ENCODE data around the gene DGKI.
"Not testable (repeated sequence)": the region's sequence is repeated elsewhere in the genome, so short reads cannot be mapped to it uniquely, and the experiment has no call there.

DGKI gene

DNA sequence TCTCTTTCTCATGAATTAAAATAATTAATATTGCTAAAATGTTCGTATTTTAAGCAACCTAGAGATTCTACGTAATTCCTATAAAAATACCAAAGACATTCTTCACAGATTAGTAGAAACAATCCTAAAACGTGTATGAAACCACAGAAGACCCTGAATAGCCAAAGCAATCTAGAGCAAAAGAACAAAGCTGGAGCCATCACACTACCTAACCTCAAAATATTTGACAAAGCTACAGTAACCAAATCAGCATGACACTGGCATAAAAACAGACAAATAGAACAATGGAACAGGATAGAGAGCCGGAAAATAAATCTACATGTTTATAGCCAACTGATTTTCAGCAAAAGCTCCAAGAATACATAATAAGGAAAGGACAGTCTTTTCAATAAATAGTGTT is 397.8 kb downstream of the DGKI start:
- no peak for DNase-seq

DNA sequence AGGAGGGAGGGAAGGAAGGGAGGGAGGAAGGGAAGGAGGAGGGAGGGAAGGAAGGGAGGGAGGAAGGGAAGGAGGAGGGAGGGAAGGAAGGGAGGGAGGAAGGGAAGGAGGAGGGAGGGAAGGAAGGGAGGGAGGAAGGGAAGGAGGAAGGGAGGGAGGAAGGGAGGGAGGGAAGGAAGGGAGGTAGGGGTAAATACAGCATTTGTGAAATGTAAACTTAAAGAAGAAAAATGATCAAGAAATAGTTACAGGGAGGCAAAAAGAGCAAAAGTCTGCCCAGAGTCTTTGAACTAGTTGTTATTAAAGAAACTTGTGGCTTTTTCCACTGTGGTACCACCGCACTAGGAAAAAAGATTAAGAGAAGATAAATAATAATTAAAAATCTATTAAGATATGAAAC is 398.2 kb downstream of the DGKI start:
- not testable (repeated sequence) for DNase-seq

DNA sequence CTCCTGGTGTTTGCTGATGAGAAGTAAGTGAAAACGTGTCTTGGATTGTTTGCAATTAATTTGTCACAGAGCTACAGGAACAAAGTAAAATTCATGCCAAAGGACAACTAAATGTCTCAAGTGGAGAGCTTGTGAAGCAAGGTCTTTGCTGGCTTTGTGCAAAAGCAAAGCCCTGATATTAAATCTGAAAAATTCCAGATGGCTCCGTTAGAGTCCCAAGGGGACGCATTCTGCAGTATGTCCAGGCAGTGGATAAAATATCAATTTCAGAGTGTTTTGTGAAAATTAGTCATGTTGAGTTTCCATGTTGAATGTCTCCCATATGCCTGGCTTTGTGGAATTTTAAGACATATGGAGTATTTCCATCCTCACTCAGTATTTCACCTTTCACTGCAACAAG is 400.7 kb downstream of the DGKI start:
- DNase-seq, result no peak

DNA sequence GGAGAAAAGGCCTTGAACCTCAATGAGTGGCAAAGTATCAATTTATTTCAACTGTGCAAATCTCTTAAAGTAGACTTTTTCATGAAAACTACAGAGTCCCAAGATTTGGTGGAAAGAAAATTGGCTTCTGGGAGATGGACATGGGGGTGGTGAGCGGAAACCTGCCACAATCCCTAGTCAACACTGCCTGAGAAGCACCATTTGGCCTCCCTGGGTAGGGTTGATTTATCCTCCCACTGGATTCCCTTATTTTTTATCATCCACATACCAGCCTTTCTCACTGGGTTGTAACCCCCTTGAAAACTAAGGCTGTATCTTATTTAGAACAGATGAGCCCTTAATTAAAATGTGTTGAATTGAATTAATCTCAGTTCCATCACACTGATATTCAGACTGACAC is 401.5 kb downstream of the DGKI start:
- DNase-seq, result no peak

DNA sequence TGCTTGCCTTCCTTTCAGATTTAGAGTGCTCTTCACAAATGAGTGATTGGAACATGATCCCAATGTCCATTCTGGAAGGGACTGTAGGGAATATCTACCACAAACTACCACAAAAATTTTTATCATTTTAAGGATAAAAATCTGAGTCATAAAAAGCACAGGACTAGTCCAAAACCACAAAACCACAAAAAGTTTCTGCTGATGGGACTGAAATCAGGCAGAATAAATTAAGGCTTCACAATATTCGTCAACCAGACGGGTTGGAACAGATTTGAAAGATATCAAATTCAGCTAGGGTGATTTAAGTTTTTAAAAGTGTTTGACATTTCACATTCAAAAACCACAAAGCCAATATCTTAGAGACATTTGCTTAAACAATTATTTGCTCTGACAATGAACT is 403.2 kb downstream of the DGKI start:
- peak; percentile 80 for DNase-seq

DNA sequence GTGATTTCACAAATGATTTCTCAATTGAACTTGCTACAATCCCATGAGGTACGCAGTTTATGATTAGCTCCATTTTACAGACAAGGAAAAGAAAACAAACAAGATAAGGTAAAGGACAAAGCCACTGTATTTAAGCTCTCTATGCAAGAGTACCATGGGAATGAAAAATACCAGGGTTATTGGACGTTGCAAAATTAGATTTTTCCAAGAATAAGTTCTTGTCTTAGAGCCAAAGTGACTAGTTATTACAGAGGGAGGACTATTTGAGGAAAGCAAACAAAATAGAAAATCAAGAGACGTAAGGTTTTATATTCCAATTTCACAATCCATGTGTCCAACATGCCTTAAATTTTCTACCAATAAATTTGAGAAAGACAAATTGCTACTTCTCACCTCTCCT is 405.3 kb downstream of the DGKI start:
- DNase-seq, result no peak

DNA sequence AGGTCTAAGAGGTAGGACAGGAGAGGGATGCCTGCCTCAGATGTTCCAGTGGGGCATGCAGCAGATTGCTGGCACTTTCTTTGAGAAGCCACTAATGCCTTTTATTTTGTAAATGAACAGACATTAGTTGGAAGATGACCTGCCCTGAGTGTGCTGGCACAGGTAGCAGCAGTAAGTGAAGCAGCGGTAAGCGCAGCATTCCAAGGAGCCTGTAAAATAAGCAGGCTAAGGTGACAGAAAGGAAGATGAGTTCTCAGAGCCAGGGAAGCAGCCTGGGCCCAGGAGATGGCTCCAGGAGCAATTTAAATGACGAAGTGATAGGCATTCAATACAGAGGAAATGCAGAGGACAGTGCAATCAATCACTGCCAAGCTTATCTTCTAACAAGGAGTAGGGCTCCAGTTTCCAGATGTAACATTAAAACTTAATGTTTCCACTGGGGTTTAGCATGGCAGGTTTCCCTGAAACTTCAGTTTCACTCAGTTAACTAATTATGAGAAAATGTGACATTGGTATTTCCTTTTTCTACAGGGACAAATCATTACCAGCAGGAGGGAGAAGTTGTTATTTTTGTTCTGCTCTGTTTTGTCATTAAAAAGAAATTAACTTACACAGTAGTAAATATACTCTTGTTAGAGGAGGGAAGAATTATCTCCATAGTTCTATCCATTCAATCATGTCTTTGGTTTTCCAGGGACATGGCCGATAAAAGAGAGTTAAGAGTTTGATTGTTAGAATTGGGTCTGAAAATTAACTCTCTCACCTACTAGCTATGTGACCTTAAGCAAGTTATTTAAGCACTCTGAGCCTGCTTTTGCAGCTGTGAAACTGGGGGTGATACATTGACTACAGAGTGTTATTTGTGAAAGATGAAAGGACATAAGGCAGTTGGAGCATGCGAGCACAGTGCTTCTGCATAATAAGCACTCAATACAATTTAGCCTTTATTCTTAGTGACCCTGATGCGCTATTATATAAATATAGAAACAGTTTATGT is 406.6 kb downstream of the DGKI start:
- no peak for DNase-seq

DNA sequence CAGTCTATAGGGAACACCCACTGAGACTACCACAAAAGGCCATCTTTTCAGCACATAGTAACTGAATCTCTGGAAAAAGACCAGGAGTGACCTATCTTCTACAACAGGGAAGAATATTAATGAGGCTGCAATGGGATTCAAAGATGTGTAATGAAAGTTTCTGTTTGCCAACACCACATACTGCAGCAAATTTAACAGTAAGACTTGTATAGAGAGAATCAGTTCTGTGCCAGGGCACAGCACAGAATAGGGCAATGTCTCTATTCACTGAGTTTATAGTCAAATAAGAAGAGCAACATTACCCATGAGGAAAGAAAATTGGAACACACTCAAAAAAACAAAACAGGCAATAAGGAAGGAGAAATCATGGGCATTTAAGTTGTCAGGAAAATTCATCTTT is 411.8 kb downstream of the DGKI start:
- DNase-seq, result no peak

DNA sequence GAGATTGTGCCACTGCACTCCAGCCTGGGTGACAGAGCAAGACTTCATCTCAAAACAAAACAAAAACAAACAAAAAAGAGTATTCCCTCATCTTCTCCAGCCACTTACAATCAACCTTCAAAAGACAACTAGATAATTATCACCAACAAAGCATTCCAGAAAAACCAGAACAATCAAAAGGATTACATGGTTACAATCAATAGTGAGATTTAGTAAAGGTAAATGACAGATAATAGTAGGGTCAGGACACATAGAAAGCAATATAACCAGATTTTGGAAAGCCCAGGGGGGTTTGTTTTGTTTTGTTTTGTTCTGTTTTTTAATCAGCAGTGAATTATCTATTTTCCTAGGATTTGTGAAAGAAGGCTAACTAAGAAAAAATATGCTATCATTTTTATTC is 412.2 kb downstream of the DGKI start:
- no peak for DNase-seq

DNA sequence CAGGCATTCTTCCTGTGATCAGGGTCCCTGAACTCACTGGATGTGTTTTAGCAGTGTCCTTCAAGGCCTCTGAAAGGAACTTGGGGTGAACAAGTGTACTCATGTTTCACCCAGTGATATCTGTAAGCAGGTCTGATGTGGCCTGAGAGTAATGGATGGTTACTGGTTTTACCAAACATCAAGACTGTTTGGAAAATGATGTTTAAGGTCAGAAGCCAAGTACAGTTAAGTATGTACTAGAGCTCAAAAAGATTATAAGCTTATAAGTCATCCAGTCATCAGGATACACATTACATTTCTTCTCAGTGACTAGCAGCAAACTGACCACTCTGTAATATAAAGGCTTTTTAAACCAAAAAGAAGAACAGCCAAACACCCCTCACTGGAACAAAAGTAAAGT is 423.5 kb downstream of the DGKI start:
- peak; percentile 88 for DNase-seq

DNA sequence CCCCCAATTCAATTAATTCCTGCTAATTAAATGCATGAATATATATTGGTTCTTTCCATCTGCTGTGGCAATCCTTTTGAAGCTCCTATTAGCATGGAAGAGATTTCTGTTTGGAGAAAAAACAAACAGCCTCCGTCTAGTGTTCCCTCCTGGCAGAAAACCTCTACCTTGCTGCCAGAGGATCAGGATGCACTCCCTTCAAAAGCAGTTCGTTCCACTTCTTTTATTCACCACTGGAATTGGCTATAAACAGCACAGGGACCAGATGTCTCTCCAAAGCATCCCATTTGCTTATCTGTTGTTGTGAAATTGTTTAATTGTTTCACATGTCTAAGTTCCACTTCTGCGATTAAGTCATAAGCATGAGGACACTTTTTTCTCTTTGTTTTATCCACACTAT is 425.4 kb downstream of the DGKI start:
- no peak for DNase-seq

DNA sequence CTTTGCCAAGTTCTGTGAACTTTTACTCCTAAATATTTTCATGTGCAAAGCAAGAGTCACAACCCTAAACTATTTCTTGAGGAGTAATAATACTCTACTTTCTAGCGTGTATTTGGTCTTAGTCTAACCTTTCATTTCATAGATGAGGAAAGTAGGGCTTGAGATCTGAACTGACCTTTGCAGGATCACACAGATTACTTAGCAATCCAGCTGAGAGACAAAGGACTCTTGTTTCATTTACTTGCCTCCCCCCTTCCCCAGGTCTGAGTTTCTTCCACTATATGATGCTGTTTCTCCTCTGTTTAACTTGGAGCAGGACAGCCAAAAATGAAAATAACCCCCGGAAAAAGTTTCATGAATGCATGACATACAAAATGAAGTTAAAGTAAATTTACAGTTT is 427.9 kb downstream of the DGKI start:
- no peak for DNase-seq

DNA sequence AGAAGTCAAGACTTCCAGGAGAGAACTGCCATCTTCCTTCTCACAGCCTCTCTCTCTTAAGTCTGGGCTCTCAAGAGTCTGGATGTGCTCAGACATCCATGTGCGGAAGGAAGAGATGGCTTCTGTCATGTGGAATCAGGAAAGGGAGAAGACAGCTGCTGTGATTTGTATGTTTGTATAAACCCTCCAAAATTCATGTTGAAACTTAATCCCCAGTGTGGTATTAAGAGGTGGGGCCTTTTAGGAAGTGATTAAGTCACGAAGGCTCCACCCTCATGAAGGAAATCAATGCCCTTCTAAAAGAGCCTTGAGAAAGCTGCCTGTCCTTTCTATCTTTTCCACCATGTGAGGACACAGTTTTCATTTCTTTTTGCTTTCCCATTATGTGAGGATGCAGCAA is 429.3 kb downstream of the DGKI start:
- DNase-seq, result no peak

DNA sequence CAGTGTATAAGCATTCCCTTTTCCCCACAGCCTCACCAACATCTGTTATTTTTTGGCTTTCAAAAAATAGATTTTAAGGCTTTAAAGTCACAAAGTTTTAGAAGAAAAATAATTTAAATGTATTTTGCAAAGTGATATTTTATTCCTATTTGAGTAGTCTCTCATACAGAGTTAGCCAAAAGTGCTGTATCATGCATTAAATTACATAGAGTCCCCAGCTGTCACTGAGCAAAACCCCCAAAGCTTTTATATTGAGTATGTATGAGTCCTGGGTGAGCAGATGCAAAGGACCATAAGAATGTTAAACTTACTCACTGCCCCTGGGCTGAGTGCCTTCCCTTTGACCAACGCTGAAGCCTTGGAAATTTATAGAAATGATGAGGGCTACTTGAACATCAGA is 432.9 kb downstream of the DGKI start:
- DNase-seq, result no peak

DNA sequence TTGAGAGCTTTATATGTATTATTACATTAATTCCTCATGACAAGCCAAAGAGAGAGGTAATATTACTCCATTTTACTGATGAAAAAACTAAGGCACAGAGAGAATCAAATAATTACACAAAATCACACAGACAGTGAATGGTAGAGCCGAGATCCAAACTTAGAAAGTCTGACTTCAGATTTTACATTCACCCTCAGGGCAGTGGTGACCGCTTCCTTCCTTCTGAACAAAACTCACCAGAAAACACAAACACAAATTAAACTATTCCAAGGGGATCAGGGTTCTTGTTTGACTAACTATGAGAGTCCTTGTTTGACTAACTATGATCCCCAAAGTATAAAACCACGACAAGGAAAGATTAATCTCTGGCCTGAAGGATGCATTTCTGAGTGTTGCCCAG is 435.3 kb downstream of the DGKI start:
- no peak for DNase-seq

DNA sequence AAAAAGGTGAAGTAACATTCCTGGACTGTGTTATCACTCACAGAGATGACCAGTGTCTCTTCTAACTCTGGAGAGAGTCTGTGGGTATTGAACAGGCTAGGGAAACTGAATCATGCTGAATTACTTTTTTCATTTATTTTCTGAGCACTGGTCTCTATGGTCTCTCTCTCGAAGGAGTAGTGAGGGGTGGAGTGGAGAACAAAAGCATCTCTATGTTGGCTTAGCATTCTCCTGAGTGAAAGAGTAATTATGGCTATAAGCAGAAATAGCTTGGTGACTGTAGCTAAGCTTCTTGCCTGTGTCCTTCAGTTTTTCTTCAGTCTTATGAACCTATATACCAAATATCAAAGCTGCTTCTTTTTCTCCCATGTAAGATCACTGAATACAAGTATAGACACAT is 438.6 kb downstream of the DGKI start:
- DNase-seq, result no peak

DNA sequence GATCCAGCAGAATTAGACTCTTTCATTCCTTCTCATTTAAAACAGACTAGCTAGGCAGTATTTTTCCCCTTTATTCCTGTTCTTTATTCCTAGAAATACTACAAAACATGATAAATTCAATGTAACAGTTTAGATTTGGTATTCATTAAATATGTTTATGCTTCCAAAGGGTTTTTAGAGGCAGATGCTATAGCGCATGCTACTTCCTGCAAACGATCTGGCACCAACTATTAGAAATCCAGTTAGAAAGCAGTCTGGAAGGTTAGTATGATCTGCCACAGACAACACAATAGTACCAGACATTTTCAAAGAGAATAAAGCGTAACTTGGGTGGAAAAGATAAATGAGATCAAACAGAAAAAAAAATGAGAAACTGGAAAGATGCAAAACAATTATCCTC is 439.7 kb downstream of the DGKI start:
- DNase-seq, result no peak

DNA sequence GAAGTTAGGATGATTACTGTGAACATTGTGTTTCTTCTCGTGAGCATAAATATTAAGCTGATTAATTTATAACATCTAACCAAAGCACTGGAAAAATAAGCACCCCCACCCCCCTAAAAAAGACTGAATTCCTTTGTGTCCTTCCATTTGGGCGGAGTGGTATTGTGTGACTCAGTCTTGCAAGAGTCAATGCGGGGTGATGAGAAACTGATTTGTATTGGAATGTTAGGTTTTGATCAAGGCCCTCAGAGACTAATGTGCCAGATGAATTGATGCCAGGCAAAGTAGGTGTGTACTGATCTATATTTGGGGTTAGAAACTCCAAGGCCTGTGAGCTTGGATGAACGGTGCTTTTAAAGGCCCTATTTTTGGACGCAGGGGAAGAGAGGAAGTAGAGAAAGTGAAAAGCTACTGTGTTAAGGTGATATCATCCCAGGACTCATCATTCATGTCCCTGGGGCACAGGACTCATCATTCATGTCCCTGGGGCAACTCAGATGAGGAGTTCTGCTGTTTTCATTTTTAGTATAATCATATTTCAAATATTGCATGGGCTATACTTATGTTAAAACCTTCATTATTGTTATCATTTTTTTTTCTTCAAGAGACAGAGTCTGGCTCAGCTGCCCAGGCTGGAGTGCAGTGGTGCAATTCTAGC is 442.0 kb downstream of the DGKI start:
- no peak for DNase-seq

DNA sequence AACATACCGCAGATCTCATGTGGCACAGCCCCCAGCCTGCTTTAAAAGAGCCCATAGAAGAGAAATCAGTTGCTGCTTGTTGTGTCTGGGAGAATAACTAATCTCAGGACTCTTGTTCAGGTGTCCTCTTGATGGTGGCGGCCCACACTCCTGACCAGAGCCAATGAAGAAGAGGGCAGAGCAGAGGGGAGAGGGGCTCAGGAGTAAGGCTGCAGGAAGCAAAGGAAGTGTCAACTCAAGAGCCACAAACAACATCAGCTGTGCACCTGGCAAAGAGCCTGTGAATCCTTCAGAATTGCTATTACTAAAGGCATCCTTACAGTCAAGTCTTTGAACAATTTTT is 443.4 kb downstream of the DGKI start:
- no peak for DNase-seq

DNA sequence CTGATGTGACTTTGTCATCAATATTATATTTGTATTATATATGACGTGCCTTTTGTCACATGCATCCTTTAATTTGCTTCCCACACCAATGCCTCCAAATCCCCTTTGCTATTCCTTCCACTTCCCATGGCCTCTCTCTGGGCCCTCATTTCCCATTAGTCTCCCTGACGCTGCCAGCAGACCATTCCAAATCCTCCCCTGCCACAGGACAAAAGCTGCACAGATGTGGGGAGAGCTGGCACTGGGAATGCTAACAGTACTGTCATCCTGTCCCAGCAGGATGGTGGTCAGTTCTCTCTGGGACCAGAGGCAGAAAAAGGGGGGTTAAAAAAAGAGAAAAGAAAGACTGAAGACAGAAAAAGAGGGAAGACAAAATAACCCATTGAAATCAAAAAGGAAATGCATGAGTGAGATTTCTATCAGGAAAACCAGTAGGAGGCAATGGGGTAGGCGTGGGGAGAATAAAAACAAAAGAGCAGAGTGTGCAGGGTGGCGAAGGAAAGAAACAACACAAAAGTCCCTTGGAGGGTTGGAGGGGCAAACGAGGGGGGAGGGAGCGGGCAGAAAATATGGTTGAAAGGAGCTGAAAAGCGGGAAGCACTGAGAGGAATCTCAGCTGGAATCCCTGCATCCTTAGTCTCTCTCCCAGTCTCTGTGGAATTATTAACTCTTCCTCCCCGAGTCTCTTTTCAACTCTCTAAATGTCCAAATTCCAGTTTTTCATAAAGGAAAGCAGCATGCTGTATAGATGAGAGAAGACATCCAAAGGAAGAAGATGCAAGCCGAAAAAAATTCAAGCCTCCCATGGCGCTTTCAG is 444.0 kb downstream of the DGKI start:
- DNase-seq, result no peak

DNA sequence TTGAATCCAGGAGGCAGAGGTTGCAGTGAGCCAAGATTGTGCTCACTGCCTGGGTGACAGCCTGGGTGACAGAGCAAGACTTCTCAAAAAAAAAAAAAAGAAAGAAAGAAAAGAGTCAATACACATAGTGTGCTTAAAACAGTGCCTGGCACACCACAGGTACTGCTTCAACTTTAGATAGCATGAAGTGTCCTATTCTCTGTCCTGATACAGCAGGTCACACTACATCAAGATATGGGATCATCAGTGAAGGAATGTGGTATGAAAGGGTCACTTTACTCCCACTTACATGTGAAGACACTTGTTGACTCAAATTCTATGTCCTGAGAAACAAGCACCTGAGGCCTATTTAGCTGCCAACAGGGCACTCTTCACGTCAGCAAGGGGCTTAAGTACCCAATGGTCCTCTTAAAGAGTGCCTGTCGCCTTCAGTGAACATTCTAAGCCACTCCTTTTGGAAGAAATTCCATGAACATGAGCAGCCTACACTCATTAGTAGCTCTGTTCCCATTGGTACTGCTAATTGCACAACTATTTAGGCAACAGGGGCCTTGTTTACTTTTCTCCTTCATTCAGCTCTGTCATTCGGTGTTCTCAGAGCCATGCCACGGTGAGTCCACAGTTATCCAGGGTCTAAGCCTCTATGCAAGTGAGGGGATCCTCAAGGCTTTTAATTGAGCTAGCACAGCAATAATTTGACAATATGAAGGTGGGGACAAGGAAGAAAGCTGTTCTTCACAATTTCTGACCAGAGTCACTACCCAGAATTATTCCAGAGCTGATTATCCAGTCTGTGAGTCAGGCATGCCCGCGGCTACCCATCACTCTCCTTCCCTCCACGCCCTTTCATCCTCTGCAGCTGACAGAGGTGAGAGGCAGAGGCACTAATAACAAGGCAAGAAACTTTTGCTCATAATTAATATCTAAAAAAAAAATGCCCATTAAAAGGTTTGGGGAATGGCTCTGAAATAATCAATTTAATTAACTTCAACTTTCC is 446.6 kb downstream of the DGKI start:
- DNase-seq, result peak; percentile 59

DNA sequence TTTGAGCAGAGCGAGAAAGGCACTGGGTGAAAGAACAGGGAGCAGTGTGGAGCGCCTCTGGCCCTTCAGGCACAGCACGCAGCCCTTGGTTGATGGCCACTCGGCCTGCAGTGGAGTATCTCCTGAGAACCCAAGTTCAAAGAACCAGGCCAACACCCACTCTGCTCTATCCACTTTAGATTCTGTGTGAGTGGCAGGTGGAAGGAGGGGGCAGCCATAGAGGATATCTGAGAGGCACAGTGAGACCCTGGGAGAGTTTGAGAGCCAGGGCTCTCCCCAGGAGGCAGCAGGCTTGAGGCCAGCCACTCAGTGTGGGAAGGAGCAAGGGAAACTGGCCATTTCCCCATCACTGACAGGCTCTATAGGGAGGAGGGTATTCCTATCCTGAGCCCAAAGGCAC is 450.7 kb downstream of the DGKI start:
- no peak for DNase-seq

Data from HCEC 1CT (cell line).